BLaER1 treated with 17β-estradiol and CSF1 and Interleukin-3, amounts not matched to agents 10 nM and 100 nM (cell line): ENCODE data around the gene HGD.
"Not testable (repeated sequence)": the region's sequence is repeated elsewhere in the genome, so short reads cannot be mapped to it uniquely, and the experiment has no call there.

ENCODE experiments used
- H3K27ac ChIP-seq, 11 experiments: shearing (Covaris generic); formaldehyde crosslinking; 2 replicates each; pipeline ENCODE4 v1.8.1; 2022
- H3K27me3 ChIP-seq, 11 experiments: shearing (Covaris generic); formaldehyde crosslinking; 2 replicates each; pipeline ENCODE4 v1.8.1; 2022
- H3K36me3 ChIP-seq, 11 experiments: shearing (Covaris generic); formaldehyde crosslinking; 2 replicates each; pipeline ENCODE4 v1.8.1; 2022
- H3K4me1 ChIP-seq, 10 experiments: shearing (Covaris generic); formaldehyde crosslinking; 2 replicates each; pipeline ENCODE4 v1.8.1; 2022
- H3K4me2 ChIP-seq, 11 experiments: shearing (Covaris generic); formaldehyde crosslinking; 2 replicates each; pipeline ENCODE4 v1.8.1; 2022
- H3K4me3 ChIP-seq, 10 experiments: shearing (Covaris generic); formaldehyde crosslinking; 2 replicates each; pipeline ENCODE4 v1.8.1; 2022
- H3K9ac ChIP-seq, 11 experiments: shearing (Covaris generic); formaldehyde crosslinking; 2 replicates each; pipeline ENCODE4 v1.8.1; 2022
- H3K9me3 ChIP-seq, 11 experiments: shearing (Covaris generic); formaldehyde crosslinking; replicated peaks in 1 of 11; 2 replicates each; pipeline ENCODE4 v1.8.1; 2022
- H4K20me1 ChIP-seq, 11 experiments: shearing (Covaris generic); formaldehyde crosslinking; 2 replicates each; pipeline ENCODE4 v1.8.1; 2022
- Cebpa-rat ChIP-seq, 11 experiments: shearing (Covaris generic); IDR thresholded peaks; 2 replicates each; pipeline ENCODE4 v1.8.1; 2022

Gene HGD

DNA sequence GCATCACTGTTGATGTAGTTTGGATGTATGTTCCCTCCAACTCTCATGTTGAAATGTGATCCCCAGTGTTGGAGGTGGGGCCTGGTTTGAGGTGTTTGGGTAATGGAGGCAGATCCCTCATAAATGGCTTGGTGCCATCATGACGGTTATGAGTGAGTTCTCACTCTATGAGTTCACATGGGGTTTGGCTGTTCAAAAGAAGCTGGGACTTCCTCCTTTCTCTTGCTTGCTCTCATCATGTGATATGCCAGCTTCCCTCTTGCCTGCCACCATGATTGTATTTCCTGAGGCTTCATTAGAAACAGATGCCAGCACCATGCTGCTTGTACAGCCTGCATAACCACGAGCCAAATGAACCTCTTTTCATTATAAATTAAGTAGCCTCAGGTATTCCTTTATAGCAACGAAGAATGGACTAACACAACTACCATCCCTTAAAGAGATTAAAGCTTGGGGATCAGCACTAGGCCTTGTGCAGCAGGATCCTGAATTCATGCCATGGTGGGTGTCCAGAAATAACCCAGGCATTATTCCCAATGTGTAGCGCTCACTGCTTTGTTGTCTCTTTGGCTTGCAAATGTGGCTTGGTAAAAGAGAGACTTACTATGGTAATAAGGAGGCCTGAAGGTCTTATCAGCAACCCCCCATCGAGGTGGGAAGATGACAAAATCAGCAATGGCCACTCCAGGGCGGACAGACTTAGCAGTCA lies 44.0 kb downstream of the HGD start:
- Histone ChIP-seq H3K9ac (no peak overlapping the region), H3K27ac (peak overlapping the region in 2 of 11 experiments; percentile 4 to 9; a peak in 1 of 22 replicates), H3K36me3 (no peaks in the 10 kb centered on the region)

DNA sequence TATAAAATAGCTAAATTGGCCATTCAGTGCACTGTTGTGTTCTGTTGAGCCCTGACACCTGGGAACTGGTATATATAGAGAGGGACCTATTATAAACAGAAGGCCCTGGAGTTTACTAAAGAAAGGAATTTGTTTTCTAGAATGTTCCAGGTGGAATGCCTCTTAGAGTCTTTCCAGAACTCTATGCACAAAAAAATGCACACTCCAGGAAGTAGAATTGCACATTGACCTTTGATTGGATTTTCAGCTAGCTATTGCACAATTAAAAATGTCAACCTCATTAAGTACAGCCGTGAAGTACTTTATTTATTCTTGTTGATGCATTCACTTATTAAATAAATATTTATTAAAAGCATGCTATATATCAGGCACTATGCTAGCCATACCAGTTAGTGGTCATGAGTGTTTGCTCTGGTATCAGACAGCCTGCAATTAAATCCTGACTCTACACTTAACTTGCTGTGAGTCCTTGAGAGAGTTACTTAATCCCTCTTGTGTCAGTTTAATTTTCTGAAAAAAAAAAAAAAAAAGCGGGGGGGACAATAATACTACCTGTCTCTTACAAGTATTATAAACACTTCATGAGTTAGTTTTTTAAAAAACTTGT lies 45.1 kb downstream of the HGD start:
- peaks cover 18 to 33% (median 22%) of the 10 kb centered on the region in 10 experiments for H3K4me1 ChIP-seq
- no peak overlapping the region for H3K4me3 ChIP-seq
- no peak overlapping the region for H3K4me2 ChIP-seq
- no peak overlapping the region for H3K9ac ChIP-seq
- H3K9me3 ChIP-seq = peaks cover 10 to 22% (median 16%) of the 10 kb centered on the region in 11 experiments; a peak in 19 of 22 replicates
- no peak for TF ChIP-seq Cebpa-rat (IDR thresholded peaks at IDR 0.05)
- no peaks in the 10 kb centered on the region for H3K36me3 ChIP-seq
- no peaks in the 10 kb centered on the region for H3K27me3 ChIP-seq
- H3K27ac ChIP-seq = no peak overlapping the region
- no peaks in the 10 kb centered on the region for H4K20me1 ChIP-seq

More for the DNA sequence above, 44.0 kb downstream of the HGD start:
- H3K4me3 ChIP-seq = no peak overlapping the region
- TF ChIP-seq Cebpa-rat (IDR thresholded peaks at IDR 0.05) = no peak
- peaks cover 27 to 44% (median 33%) of the 10 kb centered on the region in 10 experiments for H3K4me1 ChIP-seq
- H3K9me3 ChIP-seq = peaks cover 10 to 22% (median 16%) of the 10 kb centered on the region in 11 experiments; a peak in 19 of 22 replicates
- peak overlapping the region in 2 of 11 experiments; percentile 30 to 54; a peak in 5 of 22 replicates for H3K4me2 ChIP-seq
- no peaks in the 10 kb centered on the region for H4K20me1 ChIP-seq
- no peaks in the 10 kb centered on the region for H3K27me3 ChIP-seq

DNA sequence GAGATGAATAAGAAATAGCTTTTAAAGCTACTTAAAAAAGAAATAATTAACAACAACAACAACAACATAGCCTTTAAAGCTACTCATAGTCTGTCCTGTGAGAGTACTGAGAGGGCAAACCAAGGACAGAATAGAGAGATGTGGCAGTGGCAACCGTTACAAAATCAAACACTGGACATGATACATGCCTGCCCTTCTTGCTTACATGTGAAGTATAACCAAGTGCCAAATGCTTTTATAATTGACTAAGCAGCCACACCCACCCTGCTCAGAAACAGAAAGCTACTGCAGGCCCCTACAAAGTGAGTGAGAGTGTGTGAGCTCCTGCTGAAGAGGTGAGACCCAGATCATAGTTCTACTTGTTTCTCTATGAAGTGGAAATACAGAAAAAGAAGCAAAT lies 47.5 kb downstream of the HGD start:
- H3K36me3 ChIP-seq = no peaks in the 10 kb centered on the region
- peaks cover 15 to 29% (median 22%) of the 10 kb centered on the region in 11 experiments; a peak in 19 of 22 replicates for H3K9me3 ChIP-seq
- no peaks in the 10 kb centered on the region for H4K20me1 ChIP-seq
- no peak overlapping the region for H3K9ac ChIP-seq
- no peak overlapping the region for H3K4me3 ChIP-seq
- no peak overlapping the region for H3K4me2 ChIP-seq
- H3K4me1 ChIP-seq = peaks cover 0 to 12% (median under 1%) of the 10 kb centered on the region in 10 experiments; a peak in 7 of 20 replicates
- H3K27me3 ChIP-seq = no peaks in the 10 kb centered on the region
- TF ChIP-seq Cebpa-rat (IDR thresholded peaks at IDR 0.05) = no peak
- H3K27ac ChIP-seq = no peak overlapping the region

DNA sequence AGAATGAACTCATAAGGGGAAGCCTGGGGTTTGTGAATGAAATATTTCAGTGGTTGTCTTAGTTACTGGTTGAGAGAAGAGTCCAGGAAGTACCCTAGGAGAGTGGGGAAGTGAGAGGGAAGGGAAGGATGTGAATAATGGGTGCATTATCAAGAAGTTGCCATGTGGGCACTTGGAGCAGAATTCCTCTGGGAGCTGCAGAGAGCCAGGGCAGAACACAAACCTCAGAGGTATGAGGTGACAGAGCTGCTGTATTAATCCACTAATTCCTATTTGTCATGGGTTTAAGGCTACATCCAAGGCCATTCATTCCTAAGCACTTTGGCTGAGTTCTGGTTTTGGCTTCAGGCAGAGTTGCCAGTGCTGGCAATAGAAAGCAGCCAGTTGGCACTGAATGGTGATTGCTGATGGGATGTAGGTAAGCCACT lies 56.9 kb downstream of the HGD start:
- Histone ChIP-seq H3K36me3 (no peaks in the 10 kb centered on the region), H3K9ac (no peak overlapping the region), H3K4me1 (peaks cover 0 to 10% (median 0%) of the 10 kb centered on the region in 10 experiments; a peak in 2 of 20 replicates), H3K4me3 (no peak overlapping the region), H4K20me1 (no peaks in the 10 kb centered on the region), H3K27ac (no peak overlapping the region), H3K9me3 (peaks cover 23 to 33% (median 26%) of the 10 kb centered on the region in 11 experiments), H3K4me2 (peak overlapping the region in 3 of 11 experiments; percentile 8 to 15 (median 15); a peak in 1 of 22 replicates), H3K27me3 (no peaks in the 10 kb centered on the region)
- TF ChIP-seq Cebpa-rat (IDR thresholded peaks at IDR 0.05) = no peak

DNA sequence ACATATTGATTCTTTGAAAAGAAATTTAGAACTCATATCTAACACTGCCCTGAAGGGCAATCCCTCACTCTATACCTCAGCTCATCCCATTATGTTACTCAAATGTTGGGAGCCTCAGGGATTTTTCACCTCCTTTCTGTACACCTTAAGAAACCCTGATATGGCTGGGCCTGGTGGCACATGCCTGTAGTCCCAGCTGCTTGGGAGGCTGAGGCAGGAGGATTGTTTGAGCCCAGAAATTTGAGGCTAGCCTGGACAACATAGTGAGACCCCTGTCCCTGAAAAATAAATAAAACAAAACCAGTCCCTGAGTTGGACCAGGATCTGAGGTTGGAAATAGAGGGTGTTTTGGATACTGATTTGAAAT lies 58.3 kb downstream of the HGD start:
- no peak overlapping the region for H3K9ac ChIP-seq
- no peak overlapping the region for H3K4me2 ChIP-seq
- H3K27ac ChIP-seq = no peak overlapping the region
- H3K4me3 ChIP-seq = no peak overlapping the region
- H3K36me3 ChIP-seq = no peaks in the 10 kb centered on the region
- peaks cover 0 to 10% (median 0%) of the 10 kb centered on the region in 10 experiments; a peak in 2 of 20 replicates for H3K4me1 ChIP-seq
- peaks cover 21 to 29% (median 22%) of the 10 kb centered on the region in 11 experiments for H3K9me3 ChIP-seq
- no peak for TF ChIP-seq Cebpa-rat (IDR thresholded peaks at IDR 0.05)
- H3K27me3 ChIP-seq = no peaks in the 10 kb centered on the region
- no peaks in the 10 kb centered on the region for H4K20me1 ChIP-seq

DNA sequence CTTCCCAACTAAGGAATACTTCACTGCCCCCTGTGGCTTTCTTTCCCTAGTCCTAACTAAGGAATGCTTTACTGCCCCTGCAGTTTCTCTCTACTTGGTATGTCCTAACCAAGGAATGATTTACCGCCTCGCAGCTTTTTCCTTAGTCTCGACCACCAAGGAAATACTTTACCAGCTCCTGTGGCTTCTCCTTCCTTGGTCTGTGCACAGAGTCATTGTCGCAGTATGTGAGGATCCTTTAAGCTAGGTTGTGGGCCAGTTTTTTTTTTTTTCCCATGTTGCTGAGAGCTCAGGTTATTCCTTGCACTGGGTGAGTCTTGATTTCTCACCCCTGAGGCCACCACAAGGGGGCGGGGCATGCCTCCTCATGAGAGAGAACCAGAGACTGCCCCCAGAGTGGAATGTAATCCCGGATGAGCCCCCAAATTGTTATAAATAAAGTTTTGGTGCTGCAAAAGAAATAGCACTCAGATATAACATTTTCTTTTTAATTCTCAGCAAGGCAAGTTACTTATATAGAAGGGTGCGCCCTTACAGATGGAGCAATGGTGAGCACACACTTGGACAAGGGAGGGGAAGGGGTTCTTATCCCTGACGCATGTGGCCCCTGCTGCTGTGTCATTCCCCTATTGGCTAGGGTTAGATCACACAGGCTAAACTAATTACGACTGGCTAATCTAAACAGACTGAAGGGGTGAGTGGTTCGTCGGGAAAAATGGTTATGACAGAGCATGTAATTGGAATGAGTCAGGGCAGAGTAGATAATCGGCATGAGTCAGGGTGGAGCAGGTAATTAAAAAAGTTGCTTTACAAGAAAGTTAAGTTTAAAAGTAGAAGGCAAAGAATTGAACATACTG lies 58.9 kb downstream of the HGD start:
- Histone ChIP-seq H3K36me3 (no peaks in the 10 kb centered on the region), H3K4me3 (no peak overlapping the region), H3K27me3 (no peaks in the 10 kb centered on the region), H3K27ac (no peak overlapping the region), H4K20me1 (no peaks in the 10 kb centered on the region), H3K9me3 (peaks cover 21 to 29% (median 22%) of the 10 kb centered on the region in 11 experiments), H3K9ac (no peak overlapping the region), H3K4me2 (no peak overlapping the region), H3K4me1 (peaks cover 0 to 10% (median 0%) of the 10 kb centered on the region in 10 experiments; a peak in 2 of 20 replicates)
- TF ChIP-seq Cebpa-rat (IDR thresholded peaks at IDR 0.05) = no peak

DNA sequence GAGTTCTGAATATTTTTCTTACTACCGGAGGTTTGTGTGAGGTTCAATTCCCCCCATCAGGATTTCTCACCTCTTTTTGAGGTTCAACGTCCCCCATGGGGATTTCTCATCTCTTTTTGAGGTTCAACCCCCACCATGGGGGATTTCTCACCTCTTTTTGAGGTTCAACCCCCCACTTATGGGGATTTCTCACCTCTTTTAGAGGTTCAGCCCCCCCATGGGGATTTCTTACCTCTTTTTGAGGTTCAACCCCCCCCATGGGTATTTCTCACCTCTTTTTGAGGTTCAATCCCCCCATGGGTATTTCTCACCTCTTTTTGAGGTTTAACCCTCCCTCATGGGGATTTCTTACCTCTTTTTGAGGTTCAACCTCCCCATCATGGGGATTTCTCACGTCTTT lies 59.6 kb downstream of the HGD start:
- H3K36me3 ChIP-seq = no peaks in the 10 kb centered on the region
- H3K9me3 ChIP-seq = peaks cover 21 to 29% (median 22%) of the 10 kb centered on the region in 11 experiments
- no peak overlapping the region for H3K27ac ChIP-seq
- no peaks in the 10 kb centered on the region for H3K27me3 ChIP-seq
- no peak overlapping the region for H3K4me3 ChIP-seq
- no peak overlapping the region for H3K9ac ChIP-seq
- no peak overlapping the region for H3K4me2 ChIP-seq
- no peak for TF ChIP-seq Cebpa-rat (IDR thresholded peaks at IDR 0.05)
- no peaks in the 10 kb centered on the region for H4K20me1 ChIP-seq
- peaks cover 0 to 10% (median 0%) of the 10 kb centered on the region in 10 experiments; a peak in 2 of 20 replicates for H3K4me1 ChIP-seq

DNA sequence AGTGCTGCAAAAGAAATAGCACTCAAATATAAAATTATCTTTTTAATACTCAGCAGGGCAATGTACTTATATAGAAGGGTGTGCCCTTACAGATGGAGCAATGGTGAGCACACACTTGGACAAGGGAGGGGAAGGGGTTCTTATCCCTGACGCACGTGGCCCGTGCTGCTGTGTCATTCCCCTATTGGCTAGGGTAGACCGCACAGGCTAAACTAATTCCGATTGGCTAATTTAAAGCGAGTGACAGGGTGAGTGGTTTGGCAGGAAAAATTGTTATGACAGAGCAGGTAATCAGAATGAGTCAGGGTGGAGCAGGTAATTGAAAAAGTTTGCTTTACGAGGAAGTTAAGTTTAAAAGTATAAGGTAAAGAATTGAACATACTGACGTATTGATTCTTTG lies 65.3 kb downstream of the HGD start:
- not testable (repeated sequence) for H3K9ac ChIP-seq, H3K27ac ChIP-seq, H3K27me3 ChIP-seq, H3K4me2 ChIP-seq, H3K4me3 ChIP-seq, H4K20me1 ChIP-seq, H3K36me3 ChIP-seq
- Histone ChIP-seq H3K4me1 (peaks cover 0 to 16% (median 6%) of the 10 kb centered on the region in 10 experiments; a peak in 11 of 20 replicates), H3K9me3 (peaks cover 0 to 12% (median 0%) of the 10 kb centered on the region in 11 experiments; a peak in 7 of 22 replicates)
